SK-N-SH treated with all-trans-retinoic acid at 6 μM for 48 hours (cell line): ENCODE measurements around the gene ZNF318.

ENCODE experiments used
- ATAC-seq: fragments of 200-7000 bp; cut with Tn5 transposase; 3 replicates; pipeline ENCODE4 v1.9.1; 2020; ENCODE audit warnings: mild to moderate bottlenecking, moderate library complexity
- ARNTL ChIP-seq: fragments of 450-650 bp; formaldehyde crosslinking; IDR thresholded peaks from 2 replicates; pipeline ENCODE4 v1.5.0; 2020; ENCODE audit warnings: low read depth, mild to moderate bottlenecking, moderate library complexity, borderline replicate concordance
- BACH2 ChIP-seq: fragments of 250-450 bp; sonication (Bioruptor Pico); IDR thresholded peaks from 2 replicates; pipeline ENCODE4 v1.9.0; 2021; ENCODE audit warnings: mild to moderate bottlenecking, borderline replicate concordance
- CREB5 ChIP-seq: fragments of 250-450 bp; sonication (Bioruptor Pico); IDR thresholded peaks from 2 replicates; pipeline ENCODE4 v1.5.1; 2020; ENCODE audit warnings: low read depth, mild to moderate bottlenecking, moderate library complexity
- CSDC2 ChIP-seq: fragments of 250-450 bp; sonication (Bioruptor Pico); IDR thresholded peaks from 2 replicates; pipeline ENCODE4 v1.5.0; 2020; ENCODE audit warnings: mild to moderate bottlenecking, moderate library complexity
- CSRNP3 ChIP-seq: fragments of 250-450 bp; sonication (Bioruptor Pico); IDR thresholded peaks from 2 replicates; pipeline ENCODE4 v1.5.1; 2021; ENCODE audit warnings: mild to moderate bottlenecking, moderate library complexity
- ESRRG ChIP-seq: fragments of 250-450 bp; sonication (Bioruptor Pico); IDR thresholded peaks from 2 replicates; pipeline ENCODE4 v1.6.1; 2021; ENCODE audit warnings: mild to moderate bottlenecking
- GLIS3 ChIP-seq: fragments of 250-450 bp; sonication (Bioruptor Pico); IDR thresholded peaks from 2 replicates; pipeline ENCODE4 v1.5.0; 2020; ENCODE audit warnings: mild to moderate bottlenecking, moderate library complexity
- ISL1 ChIP-seq: fragments of 250-450 bp; sonication (Bioruptor Pico); IDR thresholded peaks from 2 replicates; pipeline ENCODE4 v2.1.2; 2022; ENCODE audit warnings: mild to moderate bottlenecking, moderate library complexity
- OSR1 ChIP-seq: fragments of 250-450 bp; sonication (Bioruptor Pico); IDR thresholded peaks from 2 replicates; pipeline ENCODE4 v1.8.0; 2022; ENCODE audit warnings: moderate library complexity, mild to moderate bottlenecking, inconsistent platforms
- PATZ1 ChIP-seq: fragments of 250-450 bp; sonication (Bioruptor Pico); IDR thresholded peaks from 2 replicates; pipeline ENCODE4 v1.8.0; 2020; ENCODE audit warnings: mild to moderate bottlenecking, moderate library complexity, borderline replicate concordance
- POU6F1 ChIP-seq: fragments of 250-450 bp; sonication (Bioruptor Pico); IDR thresholded peaks from 2 replicates; pipeline ENCODE4 v1.8.0; 2021; ENCODE audit warnings: low read depth, mild to moderate bottlenecking, moderate library complexity, borderline replicate concordance
- PPARA ChIP-seq: fragments of 250-450 bp; sonication (Bioruptor Pico); IDR thresholded peaks from 2 replicates; pipeline ENCODE4 v1.5.0; 2020; ENCODE audit warnings: mild to moderate bottlenecking, borderline replicate concordance
- RARB ChIP-seq: fragments of 250-450 bp; sonication (Bioruptor Pico); IDR thresholded peaks from 2 replicates; pipeline ENCODE4 v1.8.0; 2021; ENCODE audit warnings: mild to moderate bottlenecking, moderate library complexity
- SNAI2 ChIP-seq: fragments of 250-450 bp; sonication (Bioruptor Pico); IDR thresholded peaks from 2 replicates; pipeline ENCODE4 v1.5.0; 2020; ENCODE audit warnings: mild to moderate bottlenecking, moderate library complexity
- TCF4 ChIP-seq: fragments of 250-450 bp; sonication (Bioruptor Pico); IDR thresholded peaks from 2 replicates; pipeline ENCODE4 v1.8.0; 2021; ENCODE audit warnings: mild to moderate bottlenecking, moderate library complexity, borderline replicate concordance
- ZC3H10 ChIP-seq: fragments of 250-450 bp; sonication (Bioruptor Pico); IDR thresholded peaks from 2 replicates; pipeline ENCODE4 v1.5.1; 2021; ENCODE audit warnings: mild to moderate bottlenecking, moderate library complexity
- ZFP3 ChIP-seq: fragments of 250-450 bp; sonication (Bioruptor Pico); IDR thresholded peaks from 2 replicates; pipeline ENCODE4 v1.5.0; 2020; ENCODE audit warnings: mild to moderate bottlenecking, moderate library complexity
- ZFP30 ChIP-seq: fragments of 450-650 bp; formaldehyde crosslinking; IDR thresholded peaks from 2 replicates; pipeline ENCODE4 v1.5.0; 2022; ENCODE audit warnings: mild to moderate bottlenecking, moderate library complexity
- ZNF565 ChIP-seq: fragments of 450-650 bp; formaldehyde crosslinking; conservative IDR thresholded peaks from 2 replicates; pipeline ENCODE4 v1.5.0; 2020; ENCODE audit warnings: low read depth, mild to moderate bottlenecking, moderate library complexity
- ZNF70 ChIP-seq: fragments of 450-650 bp; formaldehyde crosslinking; IDR thresholded peaks from 2 replicates; pipeline ENCODE4 v1.5.0; 2020; ENCODE audit warnings: mild to moderate bottlenecking, moderate library complexity

The ZNF318 gene

GRCh38 chr6:43295456-43295855, 74.0 kb downstream of the ZNF318 start:
- TF ChIP-seq RARB (CRISPR knock-in tag), result no peak
- no peak for TF ChIP-seq CREB5
- no peak for TF ChIP-seq TCF4
- TF ChIP-seq ZC3H10 (CRISPR knock-in tag), result no peak
- TF ChIP-seq BACH2 (CRISPR knock-in tag), result no peak
- no peak for TF ChIP-seq PPARA (CRISPR knock-in tag)
- no peak for TF ChIP-seq ARNTL
- TF ChIP-seq CSRNP3 (CRISPR knock-in tag), result no peak
- TF ChIP-seq ESRRG, result no peak
- ATAC-seq, result no peak

GRCh38 chr6:43294536-43294935, 74.9 kb downstream of the ZNF318 start:
- no peak for ATAC-seq
- TF ChIP-seq CREB5, result no peak
- TF ChIP-seq ZNF70, result no peak
- TF ChIP-seq POU6F1, result no peak
- TF ChIP-seq ESRRG, result no peak
- no peak for TF ChIP-seq CSDC2 (CRISPR knock-in tag)
- TF ChIP-seq RARB (CRISPR knock-in tag), result no peak
- TF ChIP-seq GLIS3, result no peak
- no peak for TF ChIP-seq ZNF565
- no peak for TF ChIP-seq TCF4
- TF ChIP-seq ARNTL, result no peak
- TF ChIP-seq PATZ1, result no peak
- no peak for TF ChIP-seq ZC3H10 (CRISPR knock-in tag)
- no peak for TF ChIP-seq BACH2 (CRISPR knock-in tag)
- no peak for TF ChIP-seq ZFP3 (CRISPR knock-in tag)
- TF ChIP-seq CSRNP3 (CRISPR knock-in tag), result no peak
- no peak for TF ChIP-seq ZFP30 (CRISPR knock-in tag)
- no peak for TF ChIP-seq PPARA (CRISPR knock-in tag)
- no peak for TF ChIP-seq SNAI2 (CRISPR knock-in tag)

GRCh38 chr6:43293698-43294097, 75.7 kb downstream of the ZNF318 start:
- ATAC-seq, result no peak
- no peak for TF ChIP-seq SNAI2 (CRISPR knock-in tag)
- no peak for TF ChIP-seq CSDC2 (CRISPR knock-in tag)
- TF ChIP-seq CSRNP3 (CRISPR knock-in tag), result no peak
- TF ChIP-seq ZFP3 (CRISPR knock-in tag), result no peak
- TF ChIP-seq RARB (CRISPR knock-in tag), result no peak
- TF ChIP-seq POU6F1, result no peak
- no peak for TF ChIP-seq ZNF70
- TF ChIP-seq ISL1 (CRISPR knock-in tag), result no peak
- TF ChIP-seq ZNF565, result no peak
- TF ChIP-seq PATZ1, result no peak
- TF ChIP-seq OSR1 (CRISPR knock-in tag), result no peak
- no peak for TF ChIP-seq ZFP30 (CRISPR knock-in tag)
- no peak for TF ChIP-seq CREB5
